Mammary epithelial cell (primary cell): Measurements from ENCODE around the gene SHQ1.
"Not testable (repeated sequence)": the region's sequence is repeated elsewhere in the genome, so short reads cannot be mapped to it uniquely, and the experiment has no call there.

Experiments used
- EZH2 ChIP-seq: IDR thresholded peaks from 2 replicates; pipeline ENCODE4 v1.6.1; 2012; ENCODE audit warnings: low read length, inconsistent platforms, borderline replicate concordance
- TF ChIP-seq, protein P1 (sequence below), 2 donors: IDR thresholded peaks in 1 of 2; conservative IDR thresholded peaks in 1 of 2; 2 replicates each; pipeline ENCODE4 v1.5.1; 2011 to 2012; ENCODE audit warnings: inconsistent platforms in 2 of 2, low read length in 2 of 2, mild to moderate bottlenecking in 2 of 2, control low read depth in 1 of 2, low read depth in 1 of 2; ENCODE audit not compliant: insufficient read depth in 1 of 2; ENCODE audit errors: extremely low read depth in 1 of 2

- not testable (repeated sequence) for TF ChIP-seq EZH2
- TF ChIP-seq, protein P1, sequence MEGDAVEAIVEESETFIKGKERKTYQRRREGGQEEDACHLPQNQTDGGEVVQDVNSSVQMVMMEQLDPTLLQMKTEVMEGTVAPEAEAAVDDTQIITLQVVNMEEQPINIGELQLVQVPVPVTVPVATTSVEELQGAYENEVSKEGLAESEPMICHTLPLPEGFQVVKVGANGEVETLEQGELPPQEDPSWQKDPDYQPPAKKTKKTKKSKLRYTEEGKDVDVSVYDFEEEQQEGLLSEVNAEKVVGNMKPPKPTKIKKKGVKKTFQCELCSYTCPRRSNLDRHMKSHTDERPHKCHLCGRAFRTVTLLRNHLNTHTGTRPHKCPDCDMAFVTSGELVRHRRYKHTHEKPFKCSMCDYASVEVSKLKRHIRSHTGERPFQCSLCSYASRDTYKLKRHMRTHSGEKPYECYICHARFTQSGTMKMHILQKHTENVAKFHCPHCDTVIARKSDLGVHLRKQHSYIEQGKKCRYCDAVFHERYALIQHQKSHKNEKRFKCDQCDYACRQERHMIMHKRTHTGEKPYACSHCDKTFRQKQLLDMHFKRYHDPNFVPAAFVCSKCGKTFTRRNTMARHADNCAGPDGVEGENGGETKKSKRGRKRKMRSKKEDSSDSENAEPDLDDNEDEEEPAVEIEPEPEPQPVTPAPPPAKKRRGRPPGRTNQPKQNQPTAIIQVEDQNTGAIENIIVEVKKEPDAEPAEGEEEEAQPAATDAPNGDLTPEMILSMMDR (conservative IDR thresholded peaks at IDR 0.05 in 1 of 2, IDR thresholded peaks at IDR 0.05 in 1 of 2; ENCODE audit: extremely low read depth in 1 of 2, insufficient read depth in 1 of 2, low read depth in 1 of 2, low read length in 2 of 2), result not testable (repeated sequence)
Measured at GRCh38 chr3:72710471-72710870, 137.8 kb downstream of the SHQ1 start.
